HG02970 (cell line): Measurements from ENCODE around the gene SECTM1.
"Not testable (repeated sequence)": the region's sequence is repeated elsewhere in the genome, so short reads cannot be mapped to it uniquely, and the experiment has no call there.

Experiments
- ATAC-seq: cut with Tn5 transposase; IDR thresholded peaks from one replicate; pipeline ENCODE4 v1.9.1; 2021; ENCODE audit warnings: mild to moderate bottlenecking, moderate library complexity, moderate number of reproducible peaks; ENCODE audit not compliant: unreplicated experiment, low FRiP score

SECTM1 gene

DNA sequence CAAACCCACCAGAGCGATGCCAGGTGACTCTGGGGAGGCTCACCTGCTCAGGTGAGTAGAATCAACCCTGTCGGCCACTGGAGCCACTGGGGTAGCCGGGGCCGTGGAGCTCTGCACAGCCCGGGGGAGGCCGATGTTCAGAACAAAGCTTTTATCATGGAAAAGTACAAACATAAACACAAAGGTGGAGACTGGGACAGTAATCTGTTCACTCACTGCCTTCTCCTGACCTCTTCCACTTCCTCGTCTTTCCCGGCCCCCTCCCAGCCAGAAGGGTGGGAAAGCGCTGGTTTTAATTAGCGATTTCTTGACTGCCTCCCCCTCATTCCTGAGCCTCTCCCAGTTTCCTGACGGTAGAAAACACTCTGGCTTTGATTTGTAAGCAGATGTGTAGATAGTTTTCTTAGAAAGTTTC lies 15.7 kb upstream of the SECTM1 start:
- ATAC-seq = no peak

DNA sequence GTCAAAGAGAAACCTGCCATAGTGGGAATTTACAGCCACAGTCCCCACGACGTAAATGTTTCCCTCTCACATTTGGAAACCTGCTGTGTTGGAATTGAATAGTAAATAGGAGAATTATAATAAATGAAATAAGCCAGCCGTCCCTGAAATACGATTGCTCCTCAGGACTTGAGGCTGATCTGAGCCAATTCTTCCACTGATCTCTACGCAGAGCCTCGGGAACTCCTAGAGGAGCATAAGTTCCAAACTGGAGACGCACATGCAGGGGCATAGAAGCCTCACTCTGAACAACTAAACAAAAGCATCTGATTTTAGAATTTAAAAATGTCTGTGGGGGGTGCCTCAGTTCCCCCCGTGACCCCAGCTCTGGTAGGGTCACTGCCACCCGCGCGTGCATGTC lies 15.3 kb upstream of the SECTM1 start:
- ATAC-seq = no peak

DNA sequence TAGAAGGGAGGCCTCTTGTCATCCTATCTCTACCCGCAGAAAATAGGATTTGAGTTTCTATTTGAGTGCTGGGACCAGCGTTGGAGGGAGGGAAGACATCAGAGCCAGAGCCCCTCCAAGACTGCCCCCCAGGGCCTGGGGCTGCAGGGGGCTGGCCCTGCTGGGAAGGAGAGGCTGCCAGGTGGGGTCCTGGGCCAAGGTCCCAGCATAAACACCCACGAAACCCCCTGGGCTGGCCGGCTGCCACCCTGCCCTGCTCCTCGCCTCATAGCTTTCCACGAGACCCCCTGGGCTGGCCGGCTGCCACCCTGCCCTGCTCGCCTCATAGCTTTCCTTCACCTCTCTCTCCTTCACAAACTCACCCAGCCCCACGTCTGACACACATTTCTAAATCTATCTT lies 14.9 kb upstream of the SECTM1 start:
- no peak for ATAC-seq

DNA sequence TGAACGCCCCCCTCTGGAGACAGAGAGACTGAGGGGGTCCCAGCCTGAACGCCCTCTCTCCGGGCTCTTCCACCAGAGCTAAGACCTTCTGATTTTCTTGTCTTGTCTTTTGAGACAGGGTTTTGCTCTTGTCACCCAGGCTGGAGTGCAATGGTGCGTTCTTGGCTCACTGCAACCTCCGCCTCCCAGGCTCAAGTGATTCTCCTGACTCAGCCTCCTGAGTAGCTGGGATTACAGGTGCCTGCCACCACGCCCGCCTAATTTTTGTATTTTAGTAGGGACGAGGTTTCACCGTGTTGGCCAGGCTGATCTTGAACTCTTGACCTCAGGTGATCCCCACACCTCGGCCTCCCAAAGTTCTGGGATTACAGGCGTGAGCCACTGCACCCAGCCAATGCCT lies 14.4 kb upstream of the SECTM1 start:
- ATAC-seq = not testable (repeated sequence)

DNA sequence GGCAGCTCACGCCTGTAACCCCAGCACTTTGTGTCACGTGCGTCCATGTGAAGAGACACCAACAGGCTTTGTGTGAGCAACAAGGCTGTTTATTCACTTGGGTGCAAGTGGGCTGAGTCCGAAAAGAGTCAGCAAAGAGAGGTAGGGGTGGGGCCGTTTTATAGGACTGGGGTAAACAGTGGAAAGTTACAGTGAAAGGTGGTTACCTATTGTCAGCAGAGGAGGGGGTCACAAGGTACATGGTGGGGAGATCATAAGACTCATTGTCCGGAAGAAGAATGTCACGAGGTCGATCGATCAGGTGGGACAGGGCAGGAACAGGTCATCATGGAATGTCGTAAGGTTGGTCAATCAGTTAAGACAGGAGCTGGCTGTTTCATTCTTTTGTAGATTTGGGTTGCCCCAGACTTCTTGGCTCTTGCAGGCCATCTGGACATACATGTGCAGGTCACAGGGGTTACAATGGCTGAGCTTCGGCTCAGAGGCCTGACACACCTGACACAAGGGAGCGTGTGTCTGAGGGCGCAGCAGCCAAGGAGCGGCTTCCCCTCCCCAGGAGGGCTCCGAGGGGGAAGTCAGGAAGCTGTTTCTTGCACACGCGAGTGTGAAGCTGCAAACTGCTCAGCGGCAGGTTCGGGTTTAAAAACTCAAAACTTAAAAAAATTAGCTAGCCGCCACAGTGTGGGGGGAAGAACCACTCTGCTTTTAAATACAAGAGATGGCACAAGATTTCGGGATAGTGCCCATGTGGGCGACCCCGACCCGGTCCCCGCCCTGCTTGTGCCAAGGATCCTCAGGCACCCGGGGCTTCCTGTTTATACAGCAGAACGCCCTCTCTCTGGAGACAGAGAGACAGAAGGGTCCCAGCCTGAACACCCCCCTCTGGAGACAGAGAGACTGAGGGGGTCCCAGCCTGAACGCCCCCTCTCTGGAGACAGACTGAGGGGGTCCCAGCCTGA lies 13.1 kb upstream of the SECTM1 start:
- no peak for ATAC-seq

DNA sequence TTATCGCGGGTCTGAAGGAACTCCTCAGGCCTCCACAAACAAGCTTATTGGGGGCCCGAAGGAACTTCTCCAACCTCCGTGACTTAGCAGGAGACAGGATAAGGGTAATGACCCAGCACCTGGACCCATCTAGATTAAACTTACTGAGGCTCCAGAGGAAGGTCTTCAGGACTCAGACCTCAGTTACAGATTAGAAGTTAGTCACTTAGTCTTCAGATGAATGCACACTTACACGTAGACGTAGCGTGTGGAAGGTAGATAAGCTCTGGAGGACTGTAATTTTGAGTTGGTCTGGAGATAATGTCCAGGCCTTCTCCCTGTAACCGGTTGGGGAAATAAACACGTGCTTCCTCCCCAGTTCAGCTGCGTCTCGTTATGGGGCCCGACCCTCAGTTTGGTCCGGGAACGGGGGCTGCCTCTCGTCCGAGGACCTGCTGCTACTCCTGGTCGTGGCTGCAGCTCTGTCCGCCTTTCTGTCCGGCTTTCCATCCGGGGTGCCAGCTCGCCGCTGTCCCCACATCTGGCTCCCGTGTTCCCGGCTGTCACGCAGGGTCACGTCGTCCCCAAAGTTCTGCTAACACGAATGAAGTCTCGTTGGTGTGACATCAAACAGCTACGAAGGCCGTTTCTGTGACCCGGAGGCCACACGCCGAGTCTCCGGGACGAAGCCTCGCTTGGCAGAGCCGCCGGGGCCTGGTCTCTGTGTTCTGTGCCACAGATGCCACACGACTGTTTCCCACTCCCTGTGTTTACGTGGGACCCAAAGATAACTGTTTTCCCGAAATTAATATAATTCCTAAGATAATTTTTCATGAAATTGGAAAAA lies 11.8 kb upstream of the SECTM1 start:
- no peak for ATAC-seq

DNA sequence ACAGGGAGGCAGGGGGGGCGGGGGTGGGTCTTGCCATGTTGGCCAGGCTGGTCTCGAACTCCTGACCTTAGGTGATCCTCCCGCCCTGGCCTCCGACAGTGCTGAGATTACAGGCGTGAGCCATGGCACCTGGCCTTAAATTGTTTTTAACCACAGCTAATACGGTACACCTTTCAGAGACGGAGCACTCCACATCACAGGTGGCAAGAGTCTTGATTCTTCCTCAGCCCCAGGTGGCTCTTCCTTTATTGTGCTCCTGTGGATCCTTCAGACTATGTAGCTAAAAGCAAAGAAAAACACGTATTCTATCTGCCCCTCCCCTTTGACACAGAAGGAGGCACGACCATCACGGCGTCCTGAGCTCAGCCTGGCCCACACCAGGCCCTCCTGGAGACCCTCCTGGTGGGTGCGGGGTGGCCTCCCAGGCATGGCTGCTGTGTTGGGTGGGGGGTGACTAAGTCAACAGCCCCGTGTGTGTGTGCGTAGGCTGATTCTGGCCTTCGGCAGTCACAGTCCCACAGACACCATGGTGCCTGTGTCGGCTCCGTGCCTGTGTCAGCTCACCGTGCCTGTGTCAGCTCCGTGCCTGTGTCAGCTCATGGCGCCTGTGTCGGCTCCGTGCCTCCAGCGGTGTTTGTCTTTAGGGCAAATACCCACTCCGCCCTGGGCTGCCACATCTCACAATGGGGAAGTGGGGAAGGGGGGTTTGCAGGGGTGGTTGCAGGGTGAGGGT lies 10.8 kb upstream of the SECTM1 start:
- no peak for ATAC-seq

DNA sequence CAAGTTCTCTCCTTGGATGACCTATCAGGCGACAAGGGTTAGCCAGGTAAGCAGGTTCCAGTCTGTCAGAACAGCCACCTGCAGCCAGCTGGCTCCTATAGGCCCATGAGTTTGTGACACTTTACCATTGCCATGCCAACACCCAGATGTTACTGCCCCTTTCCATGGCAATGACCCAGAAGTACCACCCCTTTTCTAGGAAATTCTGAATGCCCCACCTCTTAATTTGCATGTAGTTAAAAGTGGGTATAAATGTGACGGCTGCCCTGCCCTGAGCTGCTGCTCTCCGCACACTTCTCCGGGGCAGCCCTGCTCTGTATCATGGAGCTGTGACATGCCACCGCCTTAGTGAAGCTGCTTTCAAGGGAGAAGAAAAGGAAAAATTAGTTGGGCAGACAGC lies 10.0 kb upstream of the SECTM1 start:
- ATAC-seq = no peak

DNA sequence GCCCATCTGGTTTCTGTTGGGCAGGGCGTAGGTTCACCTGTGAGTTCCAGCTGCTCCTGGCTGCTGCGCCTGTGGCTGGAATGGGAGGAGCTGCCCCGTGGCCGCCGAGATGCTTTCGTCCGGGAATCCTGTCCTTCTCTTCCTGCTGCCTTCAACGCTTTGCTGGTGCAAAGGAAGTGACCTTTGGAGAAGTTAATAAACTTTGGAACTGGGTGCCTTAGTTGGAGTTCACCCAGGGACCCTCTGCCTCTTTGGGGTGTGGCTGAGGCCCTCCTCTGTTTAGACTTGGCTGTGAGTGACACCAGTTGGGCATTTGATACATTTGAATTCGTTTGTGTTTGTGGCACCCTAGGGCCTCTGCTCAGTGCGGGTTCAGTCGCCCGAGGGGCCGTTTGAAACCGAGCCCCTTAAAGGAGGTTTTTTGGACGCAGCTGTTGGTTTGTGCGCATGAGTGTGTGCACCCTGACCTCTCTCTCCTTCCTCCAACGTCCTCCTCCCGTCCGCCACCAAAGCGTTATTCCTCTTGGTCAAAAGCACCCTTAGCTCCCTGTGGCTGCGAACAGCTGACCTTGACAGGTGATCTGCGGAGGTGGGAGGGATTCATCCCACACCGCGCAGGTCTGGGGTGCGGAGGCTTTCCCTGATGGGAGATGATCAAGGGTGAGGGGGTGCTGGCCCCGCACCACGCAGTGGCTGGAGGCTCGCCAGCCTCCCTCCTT lies 9.0 kb upstream of the SECTM1 start:
- ATAC-seq = no peak

DNA sequence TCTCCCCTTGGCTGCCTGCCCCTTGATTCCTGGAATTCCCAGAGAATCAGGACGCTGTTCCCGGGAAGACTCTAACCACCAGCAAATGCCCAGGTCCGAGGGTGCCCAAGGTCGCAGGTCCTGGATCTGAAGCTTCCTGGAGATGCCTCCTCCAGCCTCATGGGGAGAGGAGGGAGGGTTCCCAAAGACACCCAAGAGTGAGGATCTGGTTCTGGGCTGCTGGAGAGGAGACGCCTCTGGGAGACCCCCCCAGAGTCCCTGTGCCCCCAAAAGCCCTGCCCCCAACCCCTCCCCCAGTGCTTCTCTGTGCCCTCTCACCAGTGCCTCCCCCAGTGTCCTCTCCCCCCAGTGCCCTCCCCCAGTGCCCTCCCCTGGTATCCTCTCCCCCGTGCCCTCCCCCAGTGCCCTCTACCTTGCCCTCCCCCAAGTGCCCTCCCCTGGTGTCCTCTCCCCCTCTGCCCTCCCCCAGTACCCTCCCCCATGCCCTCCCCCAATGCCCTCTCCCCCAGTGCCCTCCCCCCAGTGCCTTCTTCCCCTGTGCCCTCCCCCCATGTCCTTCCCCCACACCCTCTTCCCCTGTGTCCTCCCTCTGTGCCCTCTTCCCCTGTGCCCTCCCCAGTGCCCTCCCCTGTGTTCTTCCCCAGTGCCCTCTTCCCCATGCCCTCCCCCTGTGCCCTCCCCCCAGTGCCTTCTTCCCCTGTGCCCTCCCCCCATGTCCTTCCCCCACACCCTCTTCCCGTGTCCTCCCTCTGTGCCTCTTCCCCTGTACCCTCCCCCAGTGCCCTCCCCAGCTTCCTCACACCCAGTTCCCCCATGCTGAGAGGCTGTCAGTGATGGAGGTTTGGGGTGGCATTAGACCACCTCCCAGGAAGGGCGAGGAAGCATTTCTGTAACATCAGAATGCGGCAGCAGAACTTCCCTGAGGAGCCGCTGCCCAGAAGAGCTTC lies 6.3 kb upstream of the SECTM1 start:
- no peak for ATAC-seq

DNA sequence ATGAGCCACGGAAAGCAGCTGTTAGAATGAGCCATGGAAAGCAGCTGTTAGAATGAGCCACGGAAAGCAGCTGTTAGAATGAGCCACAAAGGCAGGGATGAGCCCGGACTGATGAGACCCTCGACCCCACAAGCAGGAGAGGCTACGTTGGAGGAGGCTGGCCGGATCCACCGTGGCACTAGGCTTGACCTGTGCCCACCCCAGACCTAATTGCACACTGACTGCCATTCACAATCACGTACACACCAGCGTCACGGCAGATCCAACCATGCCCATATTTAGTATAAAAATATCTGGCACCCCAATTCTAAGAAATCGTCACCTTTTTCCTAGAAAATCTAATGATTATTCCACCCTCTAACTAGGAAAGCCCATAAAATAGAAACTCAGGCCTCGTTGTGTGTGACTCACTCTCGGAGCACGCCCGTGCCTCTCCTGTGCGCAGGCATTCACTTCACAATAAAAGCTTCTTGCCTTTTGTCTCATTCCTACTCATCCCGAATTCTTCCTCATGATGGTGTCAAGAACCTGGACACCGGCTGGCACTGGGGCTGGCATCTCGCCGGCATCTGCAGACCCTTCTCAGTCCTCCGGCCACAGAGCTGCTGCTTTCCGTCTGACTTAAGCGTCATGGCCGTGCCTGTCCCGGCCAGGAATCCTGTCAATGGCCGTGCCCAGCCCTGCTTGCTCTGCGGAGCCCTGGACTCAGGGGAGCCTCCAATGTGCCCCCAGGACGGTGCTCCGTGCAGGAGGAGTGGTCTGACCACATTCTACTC lies 5.5 kb upstream of the SECTM1 start:
- ATAC-seq = no peak

DNA sequence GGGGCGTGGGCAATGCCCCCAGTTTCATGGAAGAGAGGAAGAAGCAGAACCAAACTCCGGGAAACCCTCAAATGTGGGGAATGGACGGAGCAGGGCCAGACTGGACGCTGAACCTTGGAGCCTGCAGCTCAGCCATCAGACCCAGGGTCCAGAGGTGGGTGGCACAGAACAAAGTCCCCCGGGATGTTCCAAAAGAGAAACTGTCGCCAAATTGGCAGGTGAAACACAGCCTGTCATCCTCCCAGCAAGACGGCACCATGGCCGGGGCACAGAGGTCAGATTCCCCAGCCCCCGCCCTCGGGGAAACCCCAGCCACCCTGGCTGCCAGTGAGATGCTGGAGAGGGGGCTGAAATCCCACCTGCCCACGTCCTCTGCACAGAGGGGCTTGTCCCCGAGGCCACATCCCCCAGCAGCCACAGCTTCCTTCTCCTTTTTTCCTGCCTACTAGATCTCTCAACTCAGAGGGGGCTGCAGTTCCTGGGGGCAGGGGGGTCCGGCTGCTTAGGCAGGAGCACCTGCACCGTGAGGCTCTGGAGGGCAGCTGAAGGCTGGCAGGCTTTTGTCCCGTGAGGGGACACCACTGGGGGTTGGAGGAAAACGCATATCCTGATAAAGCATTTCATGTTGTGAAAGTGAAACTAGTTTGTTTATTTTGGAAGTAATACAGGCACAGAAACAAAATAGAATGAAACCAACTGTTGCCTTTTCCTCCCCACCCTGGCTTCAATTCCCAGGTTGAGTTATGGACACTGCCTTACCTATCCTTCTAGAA lies 1.2 kb upstream of the SECTM1 start:
- ATAC-seq = no peak

DNA sequence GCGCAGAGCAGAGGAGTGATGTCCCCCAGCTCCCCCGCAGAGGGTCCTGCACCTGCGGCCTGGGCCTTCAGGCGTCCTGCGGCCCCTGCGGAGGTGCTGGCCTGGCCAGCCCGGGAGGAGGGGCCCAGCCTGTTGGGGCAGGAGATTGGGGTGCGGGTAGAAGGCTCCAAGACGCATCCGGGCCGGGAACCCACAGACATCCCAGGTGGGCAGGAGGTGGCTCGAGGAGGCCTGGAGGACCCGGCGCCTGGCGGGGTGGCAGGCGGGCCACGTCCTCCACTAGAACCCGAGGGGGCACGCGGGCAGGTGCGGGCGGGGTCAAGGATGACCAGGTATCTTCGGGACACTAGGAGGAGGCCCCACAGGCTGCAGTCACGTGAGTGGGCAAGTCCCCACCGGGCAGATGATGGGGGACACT lies 647 bp upstream of the SECTM1 start:
- no peak for ATAC-seq

DNA sequence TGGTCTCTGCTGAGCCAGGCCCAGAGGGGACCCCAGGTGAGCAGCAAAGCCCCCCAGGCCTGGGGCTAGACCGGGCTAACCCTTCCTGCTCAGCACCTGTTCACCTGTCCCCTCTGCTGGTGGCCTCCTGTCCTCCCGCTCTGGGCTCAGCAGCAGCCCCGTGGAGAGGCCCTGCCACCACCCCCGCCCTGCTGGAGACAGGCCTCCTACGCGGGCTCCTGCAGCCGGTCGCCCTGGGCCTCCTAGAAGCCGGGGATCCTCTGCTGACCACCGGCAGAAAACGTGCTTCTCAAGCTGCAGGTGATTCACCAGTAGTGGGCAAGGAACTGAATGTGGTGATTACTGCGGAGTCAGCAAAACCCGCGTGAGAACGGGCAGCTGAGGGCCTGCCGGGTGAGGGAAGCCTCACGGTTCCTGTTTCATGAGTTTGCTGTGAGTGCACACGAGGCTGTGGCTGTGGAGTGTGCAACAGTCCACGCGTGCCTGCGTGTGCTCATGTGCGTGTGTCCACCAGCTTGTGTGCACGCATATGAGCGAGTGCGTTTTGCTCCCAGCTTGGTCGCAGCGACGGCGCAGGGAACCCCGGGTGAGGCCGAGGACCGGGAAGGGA lies 792 bp downstream of the SECTM1 start:
- no peak for ATAC-seq

DNA sequence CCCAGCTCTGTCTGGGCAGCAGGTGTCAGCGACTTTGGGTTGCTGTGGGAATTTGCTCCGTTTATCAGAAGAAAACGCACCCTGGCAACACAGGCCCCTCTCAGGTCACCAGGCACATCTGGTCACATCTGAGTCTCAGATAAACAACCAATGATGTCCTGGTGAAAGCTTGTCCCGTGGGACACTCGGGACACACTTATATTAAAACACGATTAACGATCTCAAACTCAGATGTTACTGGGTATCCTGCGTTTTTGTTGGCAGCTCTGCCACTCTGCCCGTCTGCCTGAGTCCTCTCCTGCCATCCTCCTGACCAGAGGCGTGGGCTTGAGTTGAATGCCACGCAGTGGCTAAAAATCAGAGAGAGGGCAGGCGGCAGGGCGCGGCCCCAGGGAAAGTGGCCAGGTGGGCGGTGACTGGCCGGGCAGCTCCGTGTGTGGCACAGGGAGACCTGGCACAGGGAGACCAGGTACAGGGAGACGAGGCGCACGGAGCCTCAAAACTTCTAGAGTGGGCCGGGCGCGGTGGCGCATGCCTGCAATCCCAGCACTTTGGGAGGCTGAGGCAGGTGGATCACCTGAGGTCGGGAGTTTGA lies 2.1 kb downstream of the SECTM1 start:
- ATAC-seq = no peak

DNA sequence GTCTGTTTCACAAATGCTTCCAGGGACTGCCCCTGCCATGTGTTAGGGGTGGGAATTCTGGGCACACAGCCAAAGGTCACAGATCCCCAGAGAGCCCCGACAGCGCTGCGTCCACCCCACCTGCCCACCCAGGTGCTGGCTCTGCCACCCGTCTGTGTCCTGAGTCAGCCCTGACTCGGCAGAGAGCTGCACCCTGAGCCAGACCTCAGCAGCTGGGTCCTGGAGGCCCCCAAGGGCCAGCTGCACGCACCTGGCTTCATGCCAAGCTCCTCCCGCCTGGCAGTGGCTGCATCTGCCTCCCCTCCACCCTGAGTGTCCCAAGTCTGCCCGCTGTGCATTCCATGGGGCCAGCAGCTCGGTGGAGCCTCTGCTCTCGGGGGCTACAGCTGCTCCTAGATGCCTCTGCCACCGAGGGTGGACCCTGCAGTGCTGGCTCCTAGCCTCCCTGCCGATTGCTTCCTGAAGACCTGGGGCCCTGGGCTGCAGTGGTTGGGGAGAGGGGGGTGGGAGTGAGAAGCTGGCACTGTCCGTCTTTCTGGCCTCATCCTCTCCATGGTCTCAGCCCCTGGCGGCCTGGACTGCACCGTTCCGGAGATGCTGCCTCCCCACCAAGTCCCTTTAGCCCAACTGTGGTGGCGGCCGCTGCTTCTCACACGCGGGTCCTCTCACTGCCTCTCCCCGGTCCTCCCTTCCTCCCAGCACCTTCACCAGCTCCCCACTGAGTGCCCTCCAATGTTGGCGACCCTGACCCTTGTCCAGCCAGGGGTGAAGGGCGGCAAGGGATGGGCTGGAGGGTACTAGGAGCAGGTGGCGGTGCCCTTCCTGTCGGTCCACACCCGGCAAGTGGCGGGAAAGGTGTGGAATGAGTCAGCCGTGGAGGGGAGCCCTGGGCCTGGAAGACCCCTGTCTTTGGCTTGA lies 3.0 kb downstream of the SECTM1 start:
- no peak for ATAC-seq
